HL-60/S4 treated with phorbol 12-myristate 13-acetate at 8.2 ng/mL for 4 days and 3 days (cell line): ENCODE results near the gene SAP30.

Experiments
- in situ Hi-C: fragments of 300-500 bp; cut with MboI; formaldehyde crosslinking; loops from 2 replicates; pipeline ENCODE4 v1.15.0; 2022; ENCODE audit warnings: low sequenced_read_pairs

The SAP30 gene

GRCh38 chr4:173411106-173411693 is 40.4 kb downstream of the SAP30 start:
- in situ Hi-C loops, result loop anchor here (10.0 to 25.0 kb wide), 2 partner anchors 86 to 399 kb away; no protein-coding TSS in a partner anchor

- in situ Hi-C loops, result loop anchor here (10.0 to 25.0 kb wide), 2 partner anchors 88 to 401 kb away; no protein-coding TSS in a partner anchor
Measured at GRCh38 chr4:173413036-173413435, 42.3 kb downstream of the SAP30 start.

GRCh38 chr4:173414456-173414855 is 43.7 kb downstream of the SAP30 start:
- in situ Hi-C loops, result loop anchor here (10.0 to 25.0 kb wide), 2 partner anchors 90 to 402 kb away; no protein-coding TSS in a partner anchor

GRCh38 chr4:173415092-173415491 is 44.3 kb downstream of the SAP30 start:
- in situ Hi-C loops, result loop anchor here (10.0 to 25.0 kb wide), 2 partner anchors 90 to 403 kb away; no protein-coding TSS in a partner anchor

GRCh38 chr4:173415885-173416653 is 45.3 kb downstream of the SAP30 start:
- in situ Hi-C loops, result loop anchor here (10.0 to 25.0 kb wide), 2 partner anchors 91 to 404 kb away; no protein-coding TSS in a partner anchor

- in situ Hi-C loops, result loop anchor here (10.0 to 25.0 kb wide), 2 partner anchors 93 to 406 kb away; no protein-coding TSS in a partner anchor
Measured at GRCh38 chr4:173417833-173418232, 47.1 kb downstream of the SAP30 start.

GRCh38 chr4:173418639-173419038 is 47.9 kb downstream of the SAP30 start:
- in situ Hi-C loops, result loop anchor here (10.0 to 25.0 kb wide), 2 partner anchors 94 to 406 kb away; no protein-coding TSS in a partner anchor

GRCh38 chr4:173420324-173420752 is 49.6 kb downstream of the SAP30 start:
- in situ Hi-C loops, result loop anchor here (10.0 to 25.0 kb wide), 2 partner anchors 74 to 408 kb away; no protein-coding TSS in a partner anchor

- in situ Hi-C loops, result loop anchor here (10.0 to 25.0 kb wide), 2 partner anchors 74 to 408 kb away; no protein-coding TSS in a partner anchor
Measured at GRCh38 chr4:173420801-173421200, 50.0 kb downstream of the SAP30 start.

GRCh38 chr4:173424899-173425805 is 54.4 kb downstream of the SAP30 start:
- in situ Hi-C loops, result loop anchor here (10.0 to 25.0 kb wide), 2 partner anchors 70 to 413 kb away; no protein-coding TSS in a partner anchor

- in situ Hi-C loops, result loop anchor here (10.0 kb wide), 1 partner anchor 69 kb away; no protein-coding TSS in a partner anchor
Measured at GRCh38 chr4:173426064-173426463, 55.3 kb downstream of the SAP30 start.
